WTC11 (cell line): Measurements from ENCODE around the gene RIN3.

Experiments
- CREB1 ChIP-seq: sonication (generic); formaldehyde crosslinking; IDR thresholded peaks from 2 replicates; pipeline ENCODE4 v1.8.0; 2023; ENCODE audit warnings: mild to moderate bottlenecking, missing genetic modification reagents
- NFYB ChIP-seq: sonication (generic); formaldehyde crosslinking; conservative IDR thresholded peaks from 2 replicates; pipeline ENCODE4 v1.8.0; 2022; ENCODE audit warnings: low read depth, missing genetic modification reagents
- TF ChIP-seq, protein P1 (sequence below): fragments of 200-600 bp; IDR thresholded peaks from 2 replicates; pipeline ENCODE4 v1.8.0; 2022; ENCODE audit warnings: antibody characterized with exemption
- TF ChIP-seq, protein P2 (sequence below): sonication (generic); formaldehyde crosslinking; IDR thresholded peaks from 2 replicates; pipeline ENCODE4 v1.8.0; 2022; ENCODE audit warnings: mild to moderate bottlenecking, missing genetic modification reagents

DNA sequence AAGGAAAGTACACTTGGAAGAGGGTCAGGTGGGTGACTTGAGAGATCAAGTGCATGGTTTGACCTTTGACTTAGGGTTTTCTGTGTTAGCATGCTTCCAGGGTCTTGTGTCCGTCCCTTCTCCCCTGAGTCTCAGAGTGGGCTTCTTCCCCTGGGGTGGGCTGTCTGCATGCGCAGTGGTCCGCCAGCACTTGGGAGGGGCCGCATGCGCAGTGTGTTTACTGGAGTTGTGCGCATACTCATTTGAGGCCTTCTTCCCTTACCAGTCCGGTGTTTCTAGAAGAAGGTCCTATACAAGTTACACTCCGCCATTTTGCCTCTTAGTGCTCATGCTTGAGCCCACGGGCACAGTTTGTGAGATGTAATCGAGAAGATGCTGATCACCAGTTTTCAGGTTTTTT is 58.5 kb downstream of the RIN3 start:
- TF ChIP-seq CREB1 (CRISPR knock-in tag): no peak
- no peak for TF ChIP-seq NFYB (CRISPR knock-in tag)
- TF ChIP-seq, protein P1, sequence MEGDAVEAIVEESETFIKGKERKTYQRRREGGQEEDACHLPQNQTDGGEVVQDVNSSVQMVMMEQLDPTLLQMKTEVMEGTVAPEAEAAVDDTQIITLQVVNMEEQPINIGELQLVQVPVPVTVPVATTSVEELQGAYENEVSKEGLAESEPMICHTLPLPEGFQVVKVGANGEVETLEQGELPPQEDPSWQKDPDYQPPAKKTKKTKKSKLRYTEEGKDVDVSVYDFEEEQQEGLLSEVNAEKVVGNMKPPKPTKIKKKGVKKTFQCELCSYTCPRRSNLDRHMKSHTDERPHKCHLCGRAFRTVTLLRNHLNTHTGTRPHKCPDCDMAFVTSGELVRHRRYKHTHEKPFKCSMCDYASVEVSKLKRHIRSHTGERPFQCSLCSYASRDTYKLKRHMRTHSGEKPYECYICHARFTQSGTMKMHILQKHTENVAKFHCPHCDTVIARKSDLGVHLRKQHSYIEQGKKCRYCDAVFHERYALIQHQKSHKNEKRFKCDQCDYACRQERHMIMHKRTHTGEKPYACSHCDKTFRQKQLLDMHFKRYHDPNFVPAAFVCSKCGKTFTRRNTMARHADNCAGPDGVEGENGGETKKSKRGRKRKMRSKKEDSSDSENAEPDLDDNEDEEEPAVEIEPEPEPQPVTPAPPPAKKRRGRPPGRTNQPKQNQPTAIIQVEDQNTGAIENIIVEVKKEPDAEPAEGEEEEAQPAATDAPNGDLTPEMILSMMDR: no peak
- TF ChIP-seq, protein P2, sequence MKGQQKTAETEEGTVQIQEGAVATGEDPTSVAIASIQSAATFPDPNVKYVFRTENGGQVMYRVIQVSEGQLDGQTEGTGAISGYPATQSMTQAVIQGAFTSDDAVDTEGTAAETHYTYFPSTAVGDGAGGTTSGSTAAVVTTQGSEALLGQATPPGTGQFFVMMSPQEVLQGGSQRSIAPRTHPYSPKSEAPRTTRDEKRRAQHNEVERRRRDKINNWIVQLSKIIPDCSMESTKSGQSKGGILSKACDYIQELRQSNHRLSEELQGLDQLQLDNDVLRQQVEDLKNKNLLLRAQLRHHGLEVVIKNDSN (CRISPR knock-in tag): no peak
